H1 (cell line): ENCODE data around the gene CACNA1D.

Experiments
- ATF3 ChIP-seq: IDR thresholded peaks from 2 replicates; pipeline ENCODE4 v1.6.1; 2011; ENCODE audit warnings: low read depth, mild to moderate bottlenecking, low read length; ENCODE audit not compliant: insufficient read depth
- CTCF ChIP-seq, 3 experiments: IDR thresholded peaks; 1 replicate in 2 of 3; 2 replicates in 1 of 3; pipeline versions ENCODE4 v1.5.1 to v1.6.1; 2011; ENCODE audit warnings: low read length in 3 of 3, mild to moderate bottlenecking in 3 of 3, inconsistent platforms in 2 of 3, low read depth in 1 of 3, moderate library complexity in 1 of 3; ENCODE audit not compliant: insufficient read depth in 1 of 3; ENCODE audit errors: control extremely low read depth in 1 of 3
- KDM4A ChIP-seq: IDR thresholded peaks from one replicate; pipeline ENCODE4 v1.7.1; 2012; ENCODE audit warnings: low read depth, mild to moderate bottlenecking, moderate library complexity, low read length, inconsistent platforms; ENCODE audit not compliant: severe bottlenecking
- RFX5 ChIP-seq: IDR thresholded peaks from 2 replicates; pipeline ENCODE4 v1.6.1; 2011; ENCODE audit warnings: low read depth, low read length, improper control_type of control experiment, borderline replicate concordance
- YY1 ChIP-seq: IDR thresholded peaks from 2 replicates; pipeline ENCODE4 v1.6.1; 2011; ENCODE audit warnings: low read depth, mild to moderate bottlenecking, low read length

DNA sequence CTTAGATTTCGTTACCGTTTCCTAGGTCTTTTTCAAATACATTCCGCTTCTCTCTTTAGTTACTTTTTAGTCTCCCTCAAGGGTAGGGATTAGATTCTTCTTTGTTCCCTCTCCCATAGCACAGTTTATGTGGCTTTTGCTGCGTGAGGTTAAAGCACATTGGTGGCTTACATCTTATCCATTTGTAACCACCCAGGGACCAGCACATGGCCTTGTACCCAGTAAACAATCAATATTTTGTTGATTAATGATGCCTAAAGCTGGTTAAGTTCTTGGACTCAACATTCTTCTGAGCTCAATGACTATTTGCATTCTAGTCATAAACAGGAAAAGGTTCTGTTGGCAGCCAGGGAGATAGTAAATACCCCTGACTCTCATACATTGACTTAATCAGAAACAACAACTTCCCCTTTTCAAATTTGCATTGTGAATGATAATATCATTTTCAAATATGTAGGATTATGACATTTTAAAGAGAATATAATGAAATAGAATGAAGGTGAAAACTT lies 60.2 kb downstream of the CACNA1D start:
- no peak for TF ChIP-seq KDM4A
- TF ChIP-seq ATF3 = no peak
- TF ChIP-seq RFX5 = no peak
- TF ChIP-seq YY1 = no peak
- no peak for TF ChIP-seq CTCF (IDR thresholded peaks at IDR 0.05; ENCODE audit: control extremely low read depth in 1 of 3, insufficient read depth in 1 of 3, low read depth in 1 of 3, low read length in 3 of 3)
